ENCODE results near the gene ANKRD11.
"Not testable (repeated sequence)": the region's sequence is repeated elsewhere in the genome, so short reads cannot be mapped to it uniquely, and the experiment has no call there.

ANKRD11 gene

GRCh38 chr16:89341697-89342694 lies 148.4 kb downstream of the ANKRD11 start:
- DNase-seq: no peak

DNA sequence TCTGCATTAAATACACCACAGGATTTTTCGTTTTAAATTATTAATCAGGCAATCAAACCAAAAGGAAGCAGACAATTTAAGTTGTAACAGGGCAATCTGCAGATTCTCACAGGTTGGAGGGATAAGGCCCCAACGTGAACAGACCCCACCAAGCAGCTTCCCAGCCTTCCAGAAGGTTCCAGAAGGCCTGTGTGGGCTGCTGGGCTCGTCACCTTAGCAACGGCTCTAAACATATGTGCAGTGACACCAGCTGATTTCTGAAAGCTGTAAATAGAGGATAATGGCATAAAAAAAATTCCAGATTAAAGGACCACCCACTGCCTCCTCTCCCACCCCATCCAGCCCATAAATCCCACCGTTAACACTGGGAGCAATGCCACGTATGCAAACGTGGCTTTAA lies 149.1 kb downstream of the ANKRD11 start:
- no peak for DNase-seq

DNA sequence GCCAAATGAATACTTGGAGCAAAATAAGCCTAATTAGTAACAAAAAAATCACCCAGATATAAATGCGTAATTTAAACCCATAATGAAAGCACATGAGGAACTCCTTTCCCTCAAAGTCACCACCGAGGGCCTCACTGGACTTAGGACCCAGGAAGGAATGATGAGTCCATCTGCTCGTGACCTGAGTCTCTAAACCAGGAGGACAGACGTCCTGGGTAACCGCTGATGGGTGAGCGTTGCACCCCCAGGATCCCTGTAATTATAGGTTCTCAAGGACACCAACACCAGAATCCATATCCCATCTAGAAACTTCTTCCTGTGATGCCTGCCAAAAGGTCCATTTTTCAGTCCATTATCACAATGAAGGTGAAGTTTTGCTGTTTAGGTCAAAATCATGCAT lies 151.5 kb downstream of the ANKRD11 start:
- no peak for DNase-seq

GRCh38 chr16:89337965-89338364 lies 152.4 kb downstream of the ANKRD11 start:
- no peak for DNase-seq

DNA sequence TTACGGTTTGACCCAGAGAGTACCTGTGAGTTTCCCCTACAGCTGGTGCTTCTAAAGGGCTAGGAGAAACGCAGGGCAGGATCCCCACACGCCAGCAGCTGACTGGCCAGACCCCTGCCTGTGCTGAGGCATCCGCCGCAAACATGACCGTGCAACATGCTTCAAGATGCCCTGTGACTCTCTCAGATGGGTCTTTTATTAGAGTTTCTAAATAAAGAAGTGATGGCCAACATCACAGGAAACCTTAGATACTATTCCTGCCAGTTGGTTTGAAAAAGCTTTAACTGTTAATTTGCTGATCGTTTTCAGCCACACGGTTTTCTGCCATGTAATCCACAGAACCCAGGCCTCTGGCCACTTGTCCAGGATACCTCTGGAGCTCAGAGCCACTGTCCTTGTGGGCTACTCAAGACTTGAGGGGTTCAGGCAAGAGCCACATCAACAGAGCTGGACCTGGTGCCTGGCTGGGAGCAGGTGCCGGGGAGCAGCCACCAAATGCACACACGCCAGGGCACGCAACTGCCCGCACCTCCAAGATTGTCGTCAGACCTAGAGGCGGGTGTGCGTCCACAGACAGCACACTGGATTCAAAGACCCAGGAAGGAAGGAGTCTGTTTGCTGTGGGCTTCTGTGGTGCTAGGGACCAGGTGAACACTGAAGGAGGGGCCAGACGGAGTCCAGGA lies 154.4 kb downstream of the ANKRD11 start:
- DNase-seq: no peak

GRCh38 chr16:89334988-89335802 lies 155.2 kb downstream of the ANKRD11 start:
- DNase-seq: no peak

GRCh38 chr16:89334461-89334860 lies 155.9 kb downstream of the ANKRD11 start:
- DNase-seq: no peak

- no peak for DNase-seq
Measured at GRCh38 chr16:89334050-89334449, 156.3 kb downstream of the ANKRD11 start.

GRCh38 chr16:89333401-89334001 lies 156.9 kb downstream of the ANKRD11 start:
- not testable (repeated sequence) for DNase-seq

DNA sequence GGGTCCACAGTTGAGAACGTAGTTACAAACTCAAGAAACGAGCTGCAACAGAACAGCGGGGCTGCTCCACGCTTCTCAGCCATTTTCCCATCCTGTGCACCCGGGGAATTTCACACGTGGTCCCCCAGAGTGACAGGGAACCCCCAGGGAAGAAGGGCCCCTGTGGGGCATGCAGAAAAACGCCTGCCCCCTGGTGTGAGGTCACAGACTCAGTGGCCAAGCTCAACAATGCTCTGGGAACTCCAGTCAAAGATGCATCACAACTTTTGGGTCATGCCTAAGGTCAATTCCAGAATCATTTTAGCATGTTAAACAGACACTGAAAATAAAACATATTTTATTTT lies 157.5 kb downstream of the ANKRD11 start:
- no peak for DNase-seq

DNA sequence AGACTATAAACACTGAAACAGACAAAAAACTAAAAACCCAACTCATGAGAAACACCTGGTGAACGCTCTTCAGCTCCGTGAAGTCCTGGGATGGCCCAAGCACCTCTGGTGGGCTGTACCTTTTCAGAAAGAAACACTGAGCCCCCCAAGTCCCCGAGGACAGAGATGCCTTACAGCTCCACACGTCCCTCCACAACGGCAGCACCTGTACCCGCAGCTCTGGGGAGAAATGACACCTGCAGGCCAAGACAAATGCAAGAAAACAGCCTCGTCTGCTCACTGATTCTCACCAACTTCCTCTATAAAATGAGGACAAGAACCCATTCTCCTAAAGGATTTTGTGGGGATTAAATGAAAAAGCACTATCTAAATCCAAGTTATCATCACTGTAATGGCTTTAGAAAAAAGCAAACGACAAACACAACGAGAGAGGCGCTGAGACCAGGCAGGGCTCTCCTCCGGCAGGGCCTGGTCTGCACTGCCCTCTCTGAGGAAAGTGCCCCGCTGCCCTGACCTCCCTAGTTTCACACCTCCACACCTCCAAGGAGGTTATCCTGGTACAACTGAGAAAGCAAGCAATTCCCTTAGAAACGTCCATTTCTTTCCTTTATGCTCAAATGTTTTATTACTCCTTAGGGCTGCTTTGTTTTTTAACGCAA lies 158.0 kb downstream of the ANKRD11 start:
- no peak for DNase-seq

DNA sequence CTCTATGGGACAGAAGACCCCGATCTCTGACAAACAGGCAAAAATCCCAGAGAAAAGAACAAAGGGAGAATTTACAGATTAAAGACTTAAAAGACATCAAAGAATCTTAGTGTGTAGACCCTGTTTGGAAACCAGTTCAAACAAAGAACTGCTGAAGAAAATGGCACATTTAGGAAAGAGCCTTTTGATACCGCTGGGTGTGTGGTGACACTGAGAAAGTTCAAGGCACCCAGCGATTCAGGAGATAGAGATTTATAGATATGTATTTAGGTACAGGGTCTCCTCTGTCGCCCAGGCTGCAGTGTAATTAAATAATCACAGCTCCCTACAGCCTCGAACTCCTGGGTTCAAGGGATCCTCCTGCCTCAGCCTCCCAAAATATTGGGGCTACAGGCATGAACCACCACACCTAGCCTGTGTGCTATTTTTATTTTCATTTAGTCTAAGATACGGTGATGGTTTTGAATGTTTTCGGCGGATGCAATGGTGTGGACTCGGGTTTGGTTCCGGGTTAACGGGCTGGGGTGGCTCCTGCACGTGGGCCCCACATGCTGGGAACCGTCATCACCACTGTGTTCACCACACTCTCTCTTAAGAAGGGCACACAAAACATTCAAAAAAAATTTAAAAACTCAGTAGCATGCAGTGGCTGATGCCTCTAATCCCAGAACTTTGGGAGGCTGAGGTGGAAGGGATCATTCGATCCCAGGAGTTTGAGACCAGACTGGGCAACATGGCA lies 158.8 kb downstream of the ANKRD11 start:
- DNase-seq: no peak

GRCh38 chr16:89330177-89330856 lies 160.0 kb downstream of the ANKRD11 start:
- no peak for DNase-seq

DNA sequence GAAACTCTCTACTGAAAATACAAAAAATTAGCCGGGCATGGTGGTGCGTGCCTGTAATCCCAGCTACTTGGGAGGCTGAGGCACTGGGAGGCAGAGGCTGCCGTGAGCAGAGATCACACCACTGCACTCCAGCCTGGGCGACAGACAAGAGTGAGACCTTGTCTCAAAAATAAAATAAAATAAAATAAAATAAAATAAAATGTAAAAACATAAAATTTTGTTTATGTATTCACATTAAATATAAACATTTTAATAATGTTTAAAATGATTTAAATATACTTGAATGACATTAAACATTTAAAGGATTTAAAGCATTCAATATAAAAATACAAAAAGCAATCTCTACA lies 160.6 kb downstream of the ANKRD11 start:
- DNase-seq: not testable (repeated sequence)

- not testable (repeated sequence) for DNase-seq
Measured at GRCh38 chr16:89328412-89329400, 161.7 kb downstream of the ANKRD11 start.

- DNase-seq: no peak
Measured at GRCh38 chr16:89326721-89327120, 163.6 kb downstream of the ANKRD11 start.

GRCh38 chr16:89325861-89326471 lies 164.4 kb downstream of the ANKRD11 start:
- no peak for DNase-seq

GRCh38 chr16:89324056-89325010 lies 166.0 kb downstream of the ANKRD11 start:
- DNase-seq: no peak

Measured in NCI-H187 (cell line).